HG02588 (cell line): ENCODE data around the gene PSD4.

Experiments
- ATAC-seq: cut with Tn5 transposase; IDR thresholded peaks from one replicate; pipeline ENCODE4 v1.9.1; 2021; ENCODE audit warnings: mild to moderate bottlenecking, moderate library complexity; ENCODE audit not compliant: unreplicated experiment

PSD4 gene

GRCh38 chr2:113173542-113174375, at the start of gene PSD4:
Gene PSD4 (plus strand): TSS chr2:113173971. CDS start chr2:113182457, 8,486 bp downstream.
- ATAC-seq = peak; percentile 82

- ATAC-seq = no peak
These were observed 49.4 kb upstream of the PSD4 start for GRCh38 chr2:113124181-113124961.

GRCh38 chr2:113124984-113125855, 48.6 kb upstream of the PSD4 start:
- no peak for ATAC-seq

- ATAC-seq = no peak
These were observed 46.7 kb upstream of the PSD4 start, which contains the start of gene IL1RN for GRCh38 chr2:113126845-113127645. Gene IL1RN (plus strand): TSS chr2:113127598. CDS start chr2:113127625, 27 bp downstream.

- no peak for ATAC-seq
These were observed 45.9 kb upstream of the PSD4 start for GRCh38 chr2:113127646-113128570.

- no peak for ATAC-seq
These were observed 44.2 kb upstream of the PSD4 start for GRCh38 chr2:113129519-113130078.

- no peak for ATAC-seq
These were observed 42.2 kb upstream of the PSD4 start for GRCh38 chr2:113131352-113132185.

GRCh38 chr2:113132414-113133021, 41.3 kb upstream of the PSD4 start:
- no peak for ATAC-seq

- ATAC-seq = no peak
These were observed 39.8 kb upstream of the PSD4 start for GRCh38 chr2:113133704-113134598.

GRCh38 chr2:113134717-113135116, 39.1 kb upstream of the PSD4 start:
- ATAC-seq = no peak

GRCh38 chr2:113135317-113135716, 38.5 kb upstream of the PSD4 start:
- no peak for ATAC-seq

GRCh38 chr2:113136828-113137775, 36.7 kb upstream of the PSD4 start:
- no peak for ATAC-seq

- no peak for ATAC-seq
These were observed 35.9 kb upstream of the PSD4 start for GRCh38 chr2:113137827-113138226.

- ATAC-seq = no peak
These were observed 35.1 kb upstream of the PSD4 start for GRCh38 chr2:113138428-113139322.
